ENCODE results near the gene OR11H6. TPM values are rescaled to one million over a fixed set of nuclear protein-coding genes. Genes with fewer than 3 reads are reported as not detected.
A peak's percentile ranks its signal among the peaks of the same experiment; 100 is the strongest.

Gene OR11H6
- total and polyA plus RNA-seq, 9 of the 15 experiments (the other 6 are each of a cell fraction or from before 2014, with no cell fraction given), result not detected

- TF ChIP-seq MITF (IDR thresholded peaks at IDR 0.05) (peak; percentile 99), ESRRA (IDR thresholded peaks at IDR 0.05; ENCODE audit: borderline replicate concordance, low read depth) (peak; percentile 53; the same call in 1 of the 2 replicates), RNF2 (IDR thresholded peaks at IDR 0.05) (peak; percentile 82), FUS (optimal IDR thresholded peaks at IDR 0.05; ENCODE audit: low read depth, low read length) (no peak), HDAC3 (IDR thresholded peaks at IDR 0.05; ENCODE audit: borderline replicate concordance, partially characterized antibody) (peak; percentile 75), DACH1 (IDR thresholded peaks at IDR 0.05; ENCODE audit: partially characterized antibody) (peak; percentile 76), PML (IDR thresholded peaks at IDR 0.05; ENCODE audit: low read length) (peak; percentile 96), KDM1A (IDR thresholded peaks at IDR 0.05) (0 out of 4 replicates have a peak, but pooled peaks of 1 of the 2 experiments have one; percentile 30), KDM5B (IDR thresholded peaks at IDR 0.05; ENCODE audit: insufficient replicate concordance, low read depth, low read length) (no peak), ZKSCAN8 (CRISPR knock-in tag; IDR thresholded peaks at IDR 0.05) (0 out of 2 replicates have a peak, but pooled peaks have one; percentile 80), SREBF1 (IDR thresholded peaks at IDR 0.05; ENCODE audit: borderline replicate concordance, low read depth, low read length) (peak; percentile 35; the same call in 1 of the 2 replicates)
These were observed 46.0 kb upstream of the OR11H6 start (continued) for GRCh38 chr14:20177433-20177974.
